ENCODE measurements around the gene HKDC1. TPM values are rescaled to one million over a fixed set of nuclear protein-coding genes. Genes with fewer than 3 reads are reported as not detected.

HKDC1 gene
- total and polyA plus RNA-seq, 2 experiments from 2014 or later, result 0.32 to 0.33 TPM

DNA sequence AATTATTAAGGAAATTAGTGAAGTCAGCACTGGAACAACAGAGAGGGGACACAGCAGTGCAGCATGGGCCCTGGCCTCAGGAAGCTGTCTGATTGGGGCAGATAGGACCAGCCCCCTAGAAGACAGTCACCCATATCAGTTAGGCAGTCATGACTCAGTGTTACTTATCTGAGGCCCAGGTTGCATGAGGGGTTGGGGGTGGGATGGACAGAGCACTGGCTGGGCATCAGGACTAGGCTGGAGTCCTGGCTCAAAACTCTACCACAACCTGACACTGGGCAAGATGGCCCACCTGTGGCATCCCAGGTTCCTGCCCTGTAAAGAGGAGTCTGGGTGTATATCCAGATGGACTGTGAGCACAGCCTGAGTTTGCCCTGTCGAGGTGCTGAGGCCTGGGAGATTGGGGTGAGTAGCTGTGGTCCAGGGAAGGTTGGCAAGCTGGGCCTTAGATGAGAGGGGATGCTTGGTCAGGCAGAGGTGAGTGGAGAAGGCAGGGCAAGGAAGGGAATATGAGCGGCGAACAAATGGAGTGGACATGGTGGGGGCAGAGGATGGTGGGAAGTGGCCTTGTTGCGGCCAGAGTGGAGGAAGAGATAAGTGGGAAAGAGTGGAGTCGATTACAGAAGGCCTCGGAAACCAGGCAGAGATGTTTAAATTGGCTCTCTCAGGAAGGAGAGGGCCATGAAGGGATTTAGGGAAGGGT, 95.6 kb downstream of the HKDC1 start:
- Histone ChIP-seq H3K36me3 (ENCODE audit: low read depth) (no peaks in the 10 kb centered on the region), H3K9me3 (ENCODE audit: low read depth) (no peaks in the 10 kb centered on the region), H3F3A (ENCODE audit: insufficient read depth) (peaks cover 25% of the 10 kb centered on the region), H3K4me3 (no peak overlapping the region), H3K79me2 (ENCODE audit: insufficient read depth) (peaks cover 21% of the 10 kb centered on the region), H3K4me1 (ENCODE audit: insufficient read depth) (peaks cover 19% of the 10 kb centered on the region), H3K9me2 (ENCODE audit: insufficient read depth) (no peaks in the 10 kb centered on the region), H3K4me2 (ENCODE audit: unreplicated experiment) (no peak overlapping the region), H3K9ac (no peak overlapping the region), H2AFZ (0 out of 2 replicates have a peak overlapping the region, but pooled peaks have one; percentile 8), H4K20me1 (ENCODE audit: insufficient read depth) (peaks cover 4% of the 10 kb centered on the region; the same call in 1 of the 2 replicates), H3K27ac (peak overlapping the region; percentile 20; the same call in 1 of the 2 replicates), H3K27me3 (replicated peaks; ENCODE audit: insufficient read depth) (no peaks in the 10 kb centered on the region)
- in situ Hi-C loops (cut with MboI), result no loop called here
- TF ChIP-seq EZH2 (IDR thresholded peaks at IDR 0.05; ENCODE audit: insufficient read depth, poor library complexity, severe bottlenecking) (no peak), EZH2phosphoT487 (IDR thresholded peaks at IDR 0.05; ENCODE audit: insufficient read depth, low read depth) (no peak)
- WGBS, 2 experiments (ENCODE audit: low coverage in 1 of 2, low lambda C conversion rate in 2 of 2, missing lambda C conversion rate in 2 of 2), result 85 to 92% methylated on average over 6 of the region's 6 CpGs
- DNase-seq, result no peak

DNA sequence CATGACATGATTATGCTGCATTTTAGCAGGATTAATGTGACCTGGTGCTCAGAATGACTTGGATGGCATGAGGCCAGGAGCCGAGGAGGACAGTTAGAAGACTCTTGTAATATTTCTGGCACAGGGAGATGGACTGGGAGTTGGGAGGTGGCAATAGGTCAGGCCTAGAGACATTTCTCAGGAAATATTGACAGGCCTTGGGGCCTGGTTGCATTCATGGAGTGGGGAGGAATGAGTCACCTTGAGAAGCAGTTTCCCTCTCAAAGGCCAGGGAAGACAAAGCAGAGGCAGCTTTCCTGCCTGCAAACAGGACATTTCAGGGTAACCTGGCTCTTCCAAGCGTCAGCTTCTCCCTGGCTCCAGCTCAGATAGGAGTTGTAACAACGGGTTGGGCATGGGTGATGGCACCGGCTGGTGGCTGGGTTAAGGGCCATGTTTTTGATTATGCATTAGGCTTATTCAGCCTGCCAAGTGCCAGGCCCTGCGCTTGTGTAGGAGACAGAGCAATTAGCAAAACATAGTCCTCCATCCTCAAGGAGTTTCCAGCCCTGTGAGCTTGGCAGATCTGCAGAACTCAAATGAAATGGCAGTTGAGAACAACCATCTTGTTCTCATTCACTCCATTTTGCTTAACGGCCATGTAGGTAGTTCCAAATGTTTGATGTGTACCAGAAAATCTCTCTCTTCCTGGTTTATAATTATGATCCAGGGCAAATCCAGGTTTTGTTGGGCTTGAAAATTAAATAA, 96.4 kb downstream of the HKDC1 start:
- peak overlapping the region; percentile 12 for H3K4me2 ChIP-seq (ENCODE audit: unreplicated experiment)
- H3K4me1 ChIP-seq (ENCODE audit: insufficient read depth), result peaks cover 26% of the 10 kb centered on the region
- peaks cover 25% of the 10 kb centered on the region for H3F3A ChIP-seq (ENCODE audit: insufficient read depth)
- in situ Hi-C loops (cut with MboI), result no loop called here
- peak overlapping the region; percentile 20; the same call in 1 of the 2 replicates for H3K27ac ChIP-seq
- no peak overlapping the region for H3K4me3 ChIP-seq
- WGBS, 2 experiments (ENCODE audit: low coverage in 1 of 2, low lambda C conversion rate in 2 of 2, missing lambda C conversion rate in 2 of 2), result 65 to 72% methylated on average over 6 of the region's 6 CpGs
- no peaks in the 10 kb centered on the region for H3K9me2 ChIP-seq (ENCODE audit: insufficient read depth)
- no peaks in the 10 kb centered on the region for H3K27me3 ChIP-seq (replicated peaks; ENCODE audit: insufficient read depth)
- no peak for TF ChIP-seq EZH2phosphoT487 (IDR thresholded peaks at IDR 0.05; ENCODE audit: insufficient read depth, low read depth)
- TF ChIP-seq EZH2 (IDR thresholded peaks at IDR 0.05; ENCODE audit: insufficient read depth, poor library complexity, severe bottlenecking), result no peak
- peaks cover 28% of the 10 kb centered on the region for H3K79me2 ChIP-seq (ENCODE audit: insufficient read depth)
- H2AFZ ChIP-seq, result 0 out of 2 replicates have a peak overlapping the region, but pooled peaks have one; percentile 8
- peaks cover 4% of the 10 kb centered on the region; the same call in 1 of the 2 replicates for H4K20me1 ChIP-seq (ENCODE audit: insufficient read depth)
- no peaks in the 10 kb centered on the region for H3K9me3 ChIP-seq (ENCODE audit: low read depth)
- no peak overlapping the region for H3K9ac ChIP-seq
- DNase-seq, result peak; percentile 70
- no peaks in the 10 kb centered on the region for H3K36me3 ChIP-seq (ENCODE audit: low read depth)

Other genes starting within 250 kb of the HKDC1 start
- 56.5 and 58.3 TPM in 2 replicates for gene KIFBP, start 231.5 kb upstream of the HKDC1 start, total RNA-seq (2014; rRNA removed; shearing (Covaris generic))
- 53.9 and 54.0 TPM in 2 replicates for gene KIFBP, start 231.5 kb upstream of the HKDC1 start, polyA plus RNA-seq (2016; fragmentation: Nextera tagmentation; extraction: Ambion mirVana)
- gene SRGN, start 132.2 kb upstream of the HKDC1 start, total RNA-seq (2014; rRNA removed; shearing (Covaris generic)), result 108 and 136 TPM in 2 replicates
- gene SRGN, start 132.2 kb upstream of the HKDC1 start, polyA plus RNA-seq (2016; fragmentation: Nextera tagmentation; extraction: Ambion mirVana), result 89.9 and 90.0 TPM in 2 replicates
- gene VPS26A, start 96.2 kb upstream of the HKDC1 start, total RNA-seq (2014; rRNA removed; shearing (Covaris generic)), result 24.4 and 25.3 TPM in 2 replicates
- gene VPS26A, start 96.2 kb upstream of the HKDC1 start, polyA plus RNA-seq (2016; fragmentation: Nextera tagmentation; extraction: Ambion mirVana), result 79.4 and 82.0 TPM in 2 replicates
- gene SUPV3L1, start 40.1 kb upstream of the HKDC1 start, total RNA-seq (2014; rRNA removed; shearing (Covaris generic)), result 18.2 and 29.9 TPM in 2 replicates
- gene SUPV3L1, start 40.1 kb upstream of the HKDC1 start, polyA plus RNA-seq (2016; fragmentation: Nextera tagmentation; extraction: Ambion mirVana), result 28.1 and 29.8 TPM in 2 replicates
- 96.6 and 99.4 TPM in 2 replicates for gene HK1, start 58.2 kb downstream of the HKDC1 start, total RNA-seq (2014; rRNA removed; shearing (Covaris generic))
- 134 and 137 TPM in 2 replicates for gene HK1, start 58.2 kb downstream of the HKDC1 start, polyA plus RNA-seq (2016; fragmentation: Nextera tagmentation; extraction: Ambion mirVana)
- 0.54 TPM in 1 of 2 replicates, not detected in the other for gene TACR2, start 196.6 kb downstream of the HKDC1 start, total RNA-seq (2014; rRNA removed; shearing (Covaris generic))
- 0.24 and 0.25 TPM in 2 replicates for gene TACR2, start 196.6 kb downstream of the HKDC1 start, polyA plus RNA-seq (2016; fragmentation: Nextera tagmentation; extraction: Ambion mirVana)
- not detected in 2 replicates for gene TSPAN15, start 231.1 kb downstream of the HKDC1 start, total RNA-seq (2014; rRNA removed; shearing (Covaris generic))
- gene TSPAN15, start 231.1 kb downstream of the HKDC1 start, polyA plus RNA-seq (2016; fragmentation: Nextera tagmentation; extraction: Ambion mirVana), result 0.29 and 0.34 TPM in 2 replicates

Data from GM23248 (cell line).